ENCODE results near the gene TM7SF3. TPM values are rescaled to one million over a fixed set of nuclear protein-coding genes. Genes with fewer than 3 reads are reported as not detected.
A peak's percentile ranks its signal among the peaks of the same experiment; 100 is the strongest.

The TM7SF3 gene
- total and polyA plus RNA-seq, 2 donors (not counting 1 experiment from before 2014, with no cell fraction given), result 85.3 to 156 TPM

DNA sequence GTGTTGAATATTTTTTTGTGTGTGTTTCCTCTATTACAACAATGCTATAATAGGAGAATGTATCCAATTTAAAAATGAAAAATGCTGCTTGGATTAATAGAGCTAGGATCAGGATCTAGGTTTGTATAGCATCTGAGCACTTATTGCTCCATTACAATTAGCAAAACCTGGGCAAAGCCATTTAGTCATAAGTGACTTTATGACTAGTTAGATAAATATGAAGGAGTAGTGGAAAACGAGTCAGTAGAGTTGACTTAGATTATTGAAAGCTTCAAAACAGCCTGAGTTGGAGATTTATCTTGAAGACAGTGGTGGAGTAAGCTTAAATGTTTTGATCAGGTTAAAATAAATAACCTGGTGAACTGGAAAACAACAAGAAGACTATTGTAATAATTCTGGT is 10.9 kb upstream of the TM7SF3 start:
- H3K36me3 ChIP-seq (ENCODE audit: control insufficient read depth, insufficient read depth, low read length), result peaks cover 5% of the 10 kb centered on the region
- H2AFZ ChIP-seq (ENCODE audit: low read length), result no peak overlapping the region
- DNase-seq (ENCODE audit: low read depth in 2 of 2), result no peak
- H4K20me1 ChIP-seq (ENCODE audit: control insufficient read depth, extremely low read depth, insufficient read depth, low read length), result no peaks in the 10 kb centered on the region
- no peaks in the 10 kb centered on the region for H3K9me3 ChIP-seq (ENCODE audit: control insufficient read depth, insufficient read depth, low read depth, low read length)
- H3K27ac ChIP-seq (ENCODE audit: insufficient read depth, low read length), result no peak overlapping the region
- no peaks in the 10 kb centered on the region for H3K27me3 ChIP-seq (ENCODE audit: control insufficient read depth, insufficient read depth, low read length)
- peaks cover 32% of the 10 kb centered on the region for H3K79me2 ChIP-seq (ENCODE audit: control insufficient read depth, insufficient read depth, low read length)
- TF ChIP-seq EZH2 (IDR thresholded peaks at IDR 0.05; ENCODE audit: low read length, missing control alignments), result no peak
- TF ChIP-seq, protein P1, sequence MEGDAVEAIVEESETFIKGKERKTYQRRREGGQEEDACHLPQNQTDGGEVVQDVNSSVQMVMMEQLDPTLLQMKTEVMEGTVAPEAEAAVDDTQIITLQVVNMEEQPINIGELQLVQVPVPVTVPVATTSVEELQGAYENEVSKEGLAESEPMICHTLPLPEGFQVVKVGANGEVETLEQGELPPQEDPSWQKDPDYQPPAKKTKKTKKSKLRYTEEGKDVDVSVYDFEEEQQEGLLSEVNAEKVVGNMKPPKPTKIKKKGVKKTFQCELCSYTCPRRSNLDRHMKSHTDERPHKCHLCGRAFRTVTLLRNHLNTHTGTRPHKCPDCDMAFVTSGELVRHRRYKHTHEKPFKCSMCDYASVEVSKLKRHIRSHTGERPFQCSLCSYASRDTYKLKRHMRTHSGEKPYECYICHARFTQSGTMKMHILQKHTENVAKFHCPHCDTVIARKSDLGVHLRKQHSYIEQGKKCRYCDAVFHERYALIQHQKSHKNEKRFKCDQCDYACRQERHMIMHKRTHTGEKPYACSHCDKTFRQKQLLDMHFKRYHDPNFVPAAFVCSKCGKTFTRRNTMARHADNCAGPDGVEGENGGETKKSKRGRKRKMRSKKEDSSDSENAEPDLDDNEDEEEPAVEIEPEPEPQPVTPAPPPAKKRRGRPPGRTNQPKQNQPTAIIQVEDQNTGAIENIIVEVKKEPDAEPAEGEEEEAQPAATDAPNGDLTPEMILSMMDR (conservative IDR thresholded peaks at IDR 0.05 in 1 of 2, IDR thresholded peaks at IDR 0.05 in 1 of 2; ENCODE audit: low read depth in 1 of 2, low read length in 2 of 2), result no peak
- H3K4me1 ChIP-seq (ENCODE audit: control insufficient read depth, extremely low read depth, insufficient read depth, low read length), result no peaks in the 10 kb centered on the region
- H3K9ac ChIP-seq (ENCODE audit: insufficient read depth, low read length), result no peak overlapping the region
- no peak overlapping the region for H3K4me3 ChIP-seq (replicated peaks in 1 of 4; ENCODE audit: control extremely low read depth in 1 of 4, insufficient read depth in 1 of 4, low read depth in 3 of 4, low read length in 4 of 4)
- H3K4me2 ChIP-seq (ENCODE audit: extremely low read depth, insufficient read depth, low read length), result peak overlapping the region; percentile 27

DNA sequence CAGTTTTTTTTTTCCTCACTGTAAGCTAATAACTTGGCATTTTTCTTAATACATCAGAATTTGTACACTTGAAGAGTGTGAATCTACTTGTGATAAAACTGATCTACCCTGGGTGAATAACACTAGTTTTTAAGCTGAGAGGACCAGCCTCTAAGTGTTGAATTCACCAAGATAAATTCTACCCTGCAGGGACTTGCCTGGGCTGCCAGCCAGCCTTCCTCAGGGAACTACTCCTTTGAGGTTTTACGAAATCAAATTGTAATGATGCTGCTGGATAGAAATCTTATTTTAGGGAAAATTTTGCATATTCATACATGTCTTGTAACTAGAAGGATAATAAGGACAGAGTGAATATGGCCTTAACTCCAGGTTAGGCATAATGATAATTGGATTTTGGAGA is 10.1 kb upstream of the TM7SF3 start:
- H3K27ac ChIP-seq (ENCODE audit: insufficient read depth, low read length), result no peak overlapping the region
- H3K79me2 ChIP-seq (ENCODE audit: control insufficient read depth, insufficient read depth, low read length), result peaks cover 32% of the 10 kb centered on the region
- H3K4me3 ChIP-seq (replicated peaks in 1 of 4; ENCODE audit: control extremely low read depth in 1 of 4, insufficient read depth in 1 of 4, low read depth in 3 of 4, low read length in 4 of 4), result no peak overlapping the region
- peak in 1 of 2 donors; percentile 34 for DNase-seq (ENCODE audit: low read depth in 2 of 2)
- no peak overlapping the region for H3K9ac ChIP-seq (ENCODE audit: insufficient read depth, low read length)
- H3K4me2 ChIP-seq (ENCODE audit: extremely low read depth, insufficient read depth, low read length), result peak overlapping the region; percentile 79
- TF ChIP-seq, protein P1 (conservative IDR thresholded peaks at IDR 0.05 in 1 of 2, IDR thresholded peaks at IDR 0.05 in 1 of 2; ENCODE audit: low read depth in 1 of 2, low read length in 2 of 2), result no peak
- no peak for TF ChIP-seq EZH2 (IDR thresholded peaks at IDR 0.05; ENCODE audit: low read length, missing control alignments)
- no peaks in the 10 kb centered on the region for H3K9me3 ChIP-seq (ENCODE audit: control insufficient read depth, insufficient read depth, low read depth, low read length)
- no peak overlapping the region for H2AFZ ChIP-seq (ENCODE audit: low read length)
- no peaks in the 10 kb centered on the region for H3K27me3 ChIP-seq (ENCODE audit: control insufficient read depth, insufficient read depth, low read length)
- H3K36me3 ChIP-seq (ENCODE audit: control insufficient read depth, insufficient read depth, low read length), result peaks cover 4% of the 10 kb centered on the region
- no peaks in the 10 kb centered on the region for H4K20me1 ChIP-seq (ENCODE audit: control insufficient read depth, extremely low read depth, insufficient read depth, low read length)
- H3K4me1 ChIP-seq (ENCODE audit: control insufficient read depth, extremely low read depth, insufficient read depth, low read length), result no peaks in the 10 kb centered on the region

DNA sequence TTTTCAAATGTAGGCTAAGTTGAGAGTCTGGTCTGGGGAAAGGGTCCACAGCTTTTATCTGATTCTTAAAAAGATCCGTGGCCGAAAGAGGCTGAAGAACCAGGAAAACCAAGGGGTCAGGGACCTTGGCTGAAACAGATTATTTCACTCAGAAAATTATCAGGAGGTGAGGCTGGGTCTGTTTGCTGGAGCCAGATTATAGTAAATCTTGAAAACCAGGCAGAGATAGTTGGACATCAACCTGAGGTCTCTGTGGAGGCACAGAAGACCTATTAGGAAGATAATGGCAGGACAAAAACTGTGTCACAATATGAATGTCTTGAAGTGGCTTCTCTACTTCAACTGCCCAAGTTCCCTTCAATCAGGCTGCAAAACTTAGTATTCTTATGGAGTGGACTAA is 6.6 kb upstream of the TM7SF3 start:
- Histone ChIP-seq H3K4me2 (ENCODE audit: extremely low read depth, insufficient read depth, low read length) (no peak overlapping the region), H4K20me1 (ENCODE audit: control insufficient read depth, extremely low read depth, insufficient read depth, low read length) (no peaks in the 10 kb centered on the region), H3K79me2 (ENCODE audit: control insufficient read depth, insufficient read depth, low read length) (peaks cover 27% of the 10 kb centered on the region), H2AFZ (ENCODE audit: low read length) (no peak overlapping the region), H3K9ac (ENCODE audit: insufficient read depth, low read length) (no peak overlapping the region), H3K36me3 (ENCODE audit: control insufficient read depth, insufficient read depth, low read length) (no peaks in the 10 kb centered on the region), H3K27me3 (ENCODE audit: control insufficient read depth, insufficient read depth, low read length) (no peaks in the 10 kb centered on the region), H3K4me3 (replicated peaks in 1 of 4; ENCODE audit: control extremely low read depth in 1 of 4, insufficient read depth in 1 of 4, low read depth in 3 of 4, low read length in 4 of 4) (no peak overlapping the region), H3K9me3 (ENCODE audit: control insufficient read depth, insufficient read depth, low read depth, low read length) (no peaks in the 10 kb centered on the region), H3K27ac (ENCODE audit: insufficient read depth, low read length) (no peak overlapping the region), H3K4me1 (ENCODE audit: control insufficient read depth, extremely low read depth, insufficient read depth, low read length) (no peaks in the 10 kb centered on the region)
- TF ChIP-seq, protein P1 (conservative IDR thresholded peaks at IDR 0.05 in 1 of 2, IDR thresholded peaks at IDR 0.05 in 1 of 2; ENCODE audit: low read depth in 1 of 2, low read length in 2 of 2), result no peak
- TF ChIP-seq EZH2 (IDR thresholded peaks at IDR 0.05; ENCODE audit: low read length, missing control alignments), result no peak
- DNase-seq (ENCODE audit: low read depth in 2 of 2), result no peak

Data from fibroblast of lung (primary cell).